ENCODE results near the gene MMP26.

GRCh38 chr11:4704054-4704789, at the start of gene MMP26:
- TF ChIP-seq CTCF (conservative IDR thresholded peaks at IDR 0.05), result no peak
- TF ChIP-seq ZFX (IDR thresholded peaks at IDR 0.05), result no peak
